ENCODE measurements around the gene CADM4. TPM values are rescaled to one million over a fixed set of nuclear protein-coding genes. Genes with fewer than 3 reads are reported as not detected.
A peak's percentile ranks its signal among the peaks of the same experiment; 100 is the strongest.

Gene CADM4
- total RNA-seq, 6 experiments from 2014 or later: 2.2 to 4.7 (median 3.7) TPM

GRCh38 chr19:43667126-43667875 is 27.7 kb upstream of the CADM4 start:
- no peak for TF ChIP-seq POLR2A (IDR thresholded peaks at IDR 0.05)
- TF ChIP-seq, protein P1, sequence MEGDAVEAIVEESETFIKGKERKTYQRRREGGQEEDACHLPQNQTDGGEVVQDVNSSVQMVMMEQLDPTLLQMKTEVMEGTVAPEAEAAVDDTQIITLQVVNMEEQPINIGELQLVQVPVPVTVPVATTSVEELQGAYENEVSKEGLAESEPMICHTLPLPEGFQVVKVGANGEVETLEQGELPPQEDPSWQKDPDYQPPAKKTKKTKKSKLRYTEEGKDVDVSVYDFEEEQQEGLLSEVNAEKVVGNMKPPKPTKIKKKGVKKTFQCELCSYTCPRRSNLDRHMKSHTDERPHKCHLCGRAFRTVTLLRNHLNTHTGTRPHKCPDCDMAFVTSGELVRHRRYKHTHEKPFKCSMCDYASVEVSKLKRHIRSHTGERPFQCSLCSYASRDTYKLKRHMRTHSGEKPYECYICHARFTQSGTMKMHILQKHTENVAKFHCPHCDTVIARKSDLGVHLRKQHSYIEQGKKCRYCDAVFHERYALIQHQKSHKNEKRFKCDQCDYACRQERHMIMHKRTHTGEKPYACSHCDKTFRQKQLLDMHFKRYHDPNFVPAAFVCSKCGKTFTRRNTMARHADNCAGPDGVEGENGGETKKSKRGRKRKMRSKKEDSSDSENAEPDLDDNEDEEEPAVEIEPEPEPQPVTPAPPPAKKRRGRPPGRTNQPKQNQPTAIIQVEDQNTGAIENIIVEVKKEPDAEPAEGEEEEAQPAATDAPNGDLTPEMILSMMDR (IDR thresholded peaks at IDR 0.05): no peak
- intact Hi-C loops (cut with DNase I): no loop called here
- H3K27me3 ChIP-seq: no peaks in the 10 kb centered on the region
- ATAC-seq (no peak), DNase-seq (peak in 2 of 3 donors; percentile 35 to 61)
- no peak overlapping the region for H3K27ac ChIP-seq
- no peaks in the 10 kb centered on the region for H3K36me3 ChIP-seq
- no peaks in the 10 kb centered on the region for H3K9me3 ChIP-seq
- WGBS (ENCODE audit: insufficient coverage, low coverage, low lambda C conversion rate, missing lambda C conversion rate): 68% methylated on average over 9 of the region's 26 CpGs
- H3K4me3 ChIP-seq: no peak overlapping the region
- peaks cover 0 to 7% (median 0%) of the 10 kb centered on the region in 4 donors for H3K4me1 ChIP-seq

GRCh38 chr19:43664018-43664417 is 24.4 kb upstream of the CADM4 start:
- Histone ChIP-seq H3K27ac (no peak overlapping the region), H3K4me3 (no peak overlapping the region), H3K27me3 (no peaks in the 10 kb centered on the region), H3K9me3 (no peaks in the 10 kb centered on the region), H3K36me3 (no peaks in the 10 kb centered on the region), H3K4me1 (peaks cover 0 to 4% (median 0%) of the 10 kb centered on the region in 4 donors)
- ATAC-seq (no peak), DNase-seq (no peak)
- intact Hi-C loops (cut with DNase I): no loop called here
- TF ChIP-seq POLR2A (IDR thresholded peaks at IDR 0.05): no peak
- TF ChIP-seq, protein P1 (IDR thresholded peaks at IDR 0.05): no peak
- 29% methylated on average over 7 of the region's 7 CpGs for WGBS (ENCODE audit: insufficient coverage, low coverage, low lambda C conversion rate, missing lambda C conversion rate)

GRCh38 chr19:43662487-43662886 is 22.8 kb upstream of the CADM4 start:
- no peak overlapping the region for H3K4me3 ChIP-seq
- no peak overlapping the region for H3K27ac ChIP-seq
- intact Hi-C loops (cut with DNase I): no loop called here

DNA sequence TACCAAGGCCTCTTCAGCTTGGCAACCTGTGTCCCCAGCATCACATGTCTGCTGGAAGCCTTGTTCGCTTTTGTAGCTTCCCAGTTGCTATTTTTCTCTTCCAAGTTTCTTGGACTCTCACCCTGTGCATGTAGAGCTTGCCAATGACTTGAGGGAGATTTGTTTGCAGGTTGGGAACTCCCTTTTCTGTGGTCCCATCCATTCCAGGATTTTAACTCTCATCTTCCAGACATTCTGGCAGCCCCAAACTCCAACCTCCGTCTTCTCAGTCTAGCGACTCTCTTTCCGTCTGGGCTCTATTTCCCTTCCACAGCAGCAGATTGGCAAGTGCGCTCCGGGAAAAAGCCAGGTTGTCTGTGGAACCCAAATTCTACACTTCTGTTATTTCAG is 21.3 kb upstream of the CADM4 start:
- TF ChIP-seq, protein P1 (IDR thresholded peaks at IDR 0.05): no peak
- no peak for TF ChIP-seq POLR2A (IDR thresholded peaks at IDR 0.05)
- no peak overlapping the region for H3K4me3 ChIP-seq
- no peaks in the 10 kb centered on the region for H3K36me3 ChIP-seq
- no peak overlapping the region for H3K27ac ChIP-seq
- intact Hi-C loops (cut with DNase I): no loop called here
- ATAC-seq (no peak), DNase-seq (no peak)
- no peaks in the 10 kb centered on the region for H3K4me1 ChIP-seq
- no peaks in the 10 kb centered on the region for H3K27me3 ChIP-seq
- no peaks in the 10 kb centered on the region for H3K9me3 ChIP-seq
- 78% methylated on average over 6 of the region's 6 CpGs for WGBS (ENCODE audit: insufficient coverage, low coverage, low lambda C conversion rate, missing lambda C conversion rate)

More at GRCh38 chr19:43662487-43662886, 22.8 kb upstream of the CADM4 start:
- Histone ChIP-seq H3K9me3 (no peaks in the 10 kb centered on the region), H3K27me3 (no peaks in the 10 kb centered on the region), H3K36me3 (no peaks in the 10 kb centered on the region), H3K4me1 (peaks cover 0 to under 1% (median 0%) of the 10 kb centered on the region in 4 donors)
- TF ChIP-seq POLR2A (IDR thresholded peaks at IDR 0.05): no peak
- TF ChIP-seq, protein P1 (IDR thresholded peaks at IDR 0.05): peak in 2 of 4 donors; percentile 26 to 35
- ATAC-seq: peak in 2 of 4 donors; percentile 23 to 34
- WGBS (ENCODE audit: insufficient coverage, low coverage, low lambda C conversion rate, missing lambda C conversion rate): 74% methylated on average over 5 of the region's 6 CpGs
- no peak for DNase-seq

Measured in right lobe of liver (tissue), 6 donors.